ENCODE results near the gene BLTP1.

Gene BLTP1

DNA sequence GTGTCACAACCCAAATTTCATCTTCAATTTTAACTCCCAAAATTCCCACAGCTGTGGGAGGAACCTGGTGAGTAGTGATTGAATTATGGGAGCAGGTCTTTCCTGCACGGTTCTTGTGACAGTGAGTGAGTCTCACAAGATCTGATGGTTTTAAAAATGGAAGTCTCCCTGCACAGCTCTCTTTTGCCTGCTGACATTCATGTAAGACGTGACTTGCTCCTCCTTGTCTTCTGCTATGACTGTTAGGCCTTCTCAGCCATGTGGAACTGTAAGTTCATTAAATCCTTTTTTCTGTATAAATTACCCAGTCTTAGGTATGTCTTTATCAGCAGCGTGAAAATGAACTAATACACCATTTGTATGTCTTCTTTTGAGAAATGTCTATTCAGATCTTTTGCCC, 13.0 kb upstream of the BLTP1 start:
- Histone ChIP-seq H3K4me3 (ENCODE audit: insufficient read depth, low read length, poor library complexity, severe bottlenecking) (no peak overlapping the region), H3F3A (ENCODE audit: insufficient read depth) (no peaks in the 10 kb centered on the region), H3K27me3 (ENCODE audit: low read length) (no peaks in the 10 kb centered on the region), H3K9me2 (replicated peaks; ENCODE audit: insufficient read depth, low read length) (no peaks in the 10 kb centered on the region), H3K36me3 (ENCODE audit: low read length) (no peaks in the 10 kb centered on the region), H4K20me1 (ENCODE audit: low read depth, low read length) (no peaks in the 10 kb centered on the region), H3K79me2 (ENCODE audit: insufficient read depth, low read length) (no peaks in the 10 kb centered on the region), H3K4me2 (ENCODE audit: low read depth, low read length, poor library complexity, severe bottlenecking) (no peak overlapping the region), H3K9me3 (ENCODE audit: insufficient read depth, low read length) (no peaks in the 10 kb centered on the region), H3K9ac (ENCODE audit: low read length) (no peak overlapping the region), H3K27ac (ENCODE audit: low read depth, low read length) (no peak overlapping the region), H2AFZ (ENCODE audit: low read depth, low read length, severe bottlenecking) (no peak overlapping the region)
- TF ChIP-seq EZH2phosphoT487 (conservative IDR thresholded peaks at IDR 0.05; ENCODE audit: low read length) (no peak), CTCF (IDR thresholded peaks at IDR 0.05; ENCODE audit: insufficient read depth, low read length, poor library complexity, severe bottlenecking) (no peak)

DNA sequence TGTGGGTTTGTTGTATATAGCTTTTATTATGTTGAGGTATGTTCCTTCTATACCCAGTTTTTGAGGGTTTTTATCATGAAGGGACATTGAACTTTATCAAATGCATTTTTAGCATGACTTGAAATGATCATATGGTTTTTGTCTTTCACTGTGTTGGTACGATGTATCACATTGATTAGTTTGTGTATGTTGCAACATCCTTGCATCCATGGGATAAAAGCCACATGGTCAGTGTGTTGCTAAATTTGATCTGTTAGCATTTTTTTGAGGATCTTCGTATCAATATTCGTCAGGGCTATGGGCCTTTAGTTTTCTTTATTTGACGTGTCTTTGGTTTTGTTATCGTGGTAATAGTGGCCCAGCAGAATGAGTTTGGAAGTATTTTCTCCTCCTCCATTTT, 11.3 kb upstream of the BLTP1 start:
- no peaks in the 10 kb centered on the region for H3F3A ChIP-seq (ENCODE audit: insufficient read depth)
- TF ChIP-seq EZH2phosphoT487 (conservative IDR thresholded peaks at IDR 0.05; ENCODE audit: low read length), result no peak
- no peak for TF ChIP-seq CTCF (IDR thresholded peaks at IDR 0.05; ENCODE audit: insufficient read depth, low read length, poor library complexity, severe bottlenecking)
- no peaks in the 10 kb centered on the region for H3K79me2 ChIP-seq (ENCODE audit: insufficient read depth, low read length)
- no peak overlapping the region for H3K27ac ChIP-seq (ENCODE audit: low read depth, low read length)
- H3K9ac ChIP-seq (ENCODE audit: low read length), result no peak overlapping the region
- no peak overlapping the region for H3K4me3 ChIP-seq (ENCODE audit: insufficient read depth, low read length, poor library complexity, severe bottlenecking)
- H3K36me3 ChIP-seq (ENCODE audit: low read length), result no peaks in the 10 kb centered on the region
- H3K4me2 ChIP-seq (ENCODE audit: low read depth, low read length, poor library complexity, severe bottlenecking), result no peak overlapping the region
- no peaks in the 10 kb centered on the region for H3K9me3 ChIP-seq (ENCODE audit: insufficient read depth, low read length)
- no peaks in the 10 kb centered on the region for H3K9me2 ChIP-seq (replicated peaks; ENCODE audit: insufficient read depth, low read length)
- no peaks in the 10 kb centered on the region for H3K27me3 ChIP-seq (ENCODE audit: low read length)
- no peaks in the 10 kb centered on the region for H4K20me1 ChIP-seq (ENCODE audit: low read depth, low read length)
- H2AFZ ChIP-seq (ENCODE audit: low read depth, low read length, severe bottlenecking), result no peak overlapping the region

GRCh38 chr4:122142687-122143086, 9.4 kb upstream of the BLTP1 start:
- H3K4me3 ChIP-seq (ENCODE audit: insufficient read depth, low read length, poor library complexity, severe bottlenecking), result no peak overlapping the region
- no peaks in the 10 kb centered on the region for H3K9me3 ChIP-seq (ENCODE audit: insufficient read depth, low read length)
- no peaks in the 10 kb centered on the region for H3K36me3 ChIP-seq (ENCODE audit: low read length)
- H3K9ac ChIP-seq (ENCODE audit: low read length), result no peak overlapping the region
- H3K27me3 ChIP-seq (ENCODE audit: low read length), result no peaks in the 10 kb centered on the region
- no peaks in the 10 kb centered on the region for H4K20me1 ChIP-seq (ENCODE audit: low read depth, low read length)
- no peaks in the 10 kb centered on the region for H3K9me2 ChIP-seq (replicated peaks; ENCODE audit: insufficient read depth, low read length)
- no peak overlapping the region for H2AFZ ChIP-seq (ENCODE audit: low read depth, low read length, severe bottlenecking)
- no peaks in the 10 kb centered on the region for H3F3A ChIP-seq (ENCODE audit: insufficient read depth)
- H3K27ac ChIP-seq (ENCODE audit: low read depth, low read length), result no peak overlapping the region
- no peaks in the 10 kb centered on the region for H3K79me2 ChIP-seq (ENCODE audit: insufficient read depth, low read length)
- no peak for TF ChIP-seq CTCF (IDR thresholded peaks at IDR 0.05; ENCODE audit: insufficient read depth, low read length, poor library complexity, severe bottlenecking)
- TF ChIP-seq EZH2phosphoT487 (conservative IDR thresholded peaks at IDR 0.05; ENCODE audit: low read length), result no peak
- H3K4me2 ChIP-seq (ENCODE audit: low read depth, low read length, poor library complexity, severe bottlenecking), result no peak overlapping the region

GRCh38 chr4:122146652-122147051, 5.5 kb upstream of the BLTP1 start:
- no peaks in the 10 kb centered on the region for H3K79me2 ChIP-seq (ENCODE audit: insufficient read depth, low read length)
- no peak overlapping the region for H3K4me2 ChIP-seq (ENCODE audit: low read depth, low read length, poor library complexity, severe bottlenecking)
- no peaks in the 10 kb centered on the region for H3K9me3 ChIP-seq (ENCODE audit: insufficient read depth, low read length)
- no peaks in the 10 kb centered on the region for H3K36me3 ChIP-seq (ENCODE audit: low read length)
- H3K27ac ChIP-seq (ENCODE audit: low read depth, low read length), result no peak overlapping the region
- no peaks in the 10 kb centered on the region for H4K20me1 ChIP-seq (ENCODE audit: low read depth, low read length)
- no peaks in the 10 kb centered on the region for H3K27me3 ChIP-seq (ENCODE audit: low read length)
- no peaks in the 10 kb centered on the region for H3F3A ChIP-seq (ENCODE audit: insufficient read depth)
- TF ChIP-seq CTCF (IDR thresholded peaks at IDR 0.05; ENCODE audit: insufficient read depth, low read length, poor library complexity, severe bottlenecking) (no peak), EZH2phosphoT487 (conservative IDR thresholded peaks at IDR 0.05; ENCODE audit: low read length) (no peak)
- no peak overlapping the region for H3K4me3 ChIP-seq (ENCODE audit: insufficient read depth, low read length, poor library complexity, severe bottlenecking)
- H3K9me2 ChIP-seq (replicated peaks; ENCODE audit: insufficient read depth, low read length), result no peaks in the 10 kb centered on the region
- H2AFZ ChIP-seq (ENCODE audit: low read depth, low read length, severe bottlenecking), result no peak overlapping the region
- no peak overlapping the region for H3K9ac ChIP-seq (ENCODE audit: low read length)

All from SU-DHL-6 (cell line).